HG03439 (cell line): Measurements from ENCODE around the gene RWDD1.
A peak's percentile ranks its signal among the peaks of the same experiment; 100 is the strongest.

Experiments used
- ATAC-seq: cut with Tn5 transposase; IDR thresholded peaks from one replicate; pipeline ENCODE4 v1.9.1; 2021; ENCODE audit warnings: mild to moderate bottlenecking, moderate library complexity; ENCODE audit not compliant: unreplicated experiment

RWDD1 gene

DNA sequence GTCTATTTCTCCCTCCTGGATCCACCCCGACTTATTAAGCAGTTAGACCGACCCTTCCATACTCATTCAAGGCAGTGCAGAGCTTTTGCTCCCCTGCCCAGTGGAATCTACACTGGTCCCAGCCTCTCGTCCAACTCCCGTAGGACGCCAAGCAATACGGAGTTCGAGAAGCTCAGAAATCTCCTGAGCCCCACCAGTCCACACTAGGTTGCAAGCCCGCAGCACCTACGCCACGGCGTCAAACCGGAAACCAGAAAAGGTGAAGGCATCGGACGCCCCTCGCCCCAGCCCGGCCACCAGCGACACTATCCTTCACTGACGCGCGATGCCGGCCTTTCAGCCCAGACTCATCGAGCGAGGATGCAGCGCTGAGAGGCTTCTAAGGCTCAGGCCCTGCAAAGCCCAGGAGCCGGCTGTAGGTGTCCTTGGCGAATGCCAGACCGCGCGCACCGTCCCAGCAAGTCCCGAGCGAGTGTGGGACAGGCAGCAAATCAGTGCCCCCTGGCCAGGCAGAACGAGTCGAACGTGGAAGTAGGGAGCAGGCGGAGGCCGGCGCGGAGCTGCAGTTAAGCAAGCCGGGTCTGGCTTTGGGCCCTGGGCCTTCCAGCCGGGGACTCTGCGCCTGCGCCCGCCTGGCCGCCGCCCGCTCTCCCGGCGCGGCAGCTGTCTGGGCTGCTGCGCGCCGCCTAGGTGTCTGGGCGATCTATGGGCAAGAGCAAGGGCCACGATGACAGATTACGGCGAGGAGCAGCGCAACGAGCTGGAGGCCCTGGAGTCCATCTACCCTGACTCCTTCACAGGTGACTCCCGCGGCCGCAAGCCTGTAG is at the start of gene RWDD1:
Gene RWDD1 (plus strand): TSS at position 649 of the 827 bp plus-strand sequence. CDS start 79 bp downstream, at position 728.
- ATAC-seq, result peak; percentile 97

DNA sequence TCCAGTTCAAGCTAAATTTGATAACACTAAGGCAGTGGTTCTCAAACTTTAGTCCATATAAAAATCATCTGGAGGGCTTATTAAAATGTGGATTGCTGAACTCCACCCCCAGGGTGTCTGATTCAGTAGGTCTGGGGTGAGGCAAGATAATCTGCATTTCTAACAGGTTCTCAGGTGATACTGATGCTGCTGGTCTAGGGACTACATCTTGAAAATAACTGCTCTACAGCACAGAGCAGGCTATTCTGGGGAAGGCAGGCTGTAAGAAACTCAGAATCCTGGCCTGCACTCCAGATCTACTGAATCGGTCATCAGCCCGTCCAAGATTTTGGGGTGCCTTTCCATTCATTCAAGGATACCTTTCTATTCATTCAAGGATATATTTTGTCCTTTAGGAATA is 48.4 kb upstream of the RWDD1 start:
- ATAC-seq, result no peak

GRCh38 chr6:116524236-116524635 is 47.1 kb upstream of the RWDD1 start:
- ATAC-seq, result no peak

GRCh38 chr6:116528133-116528532 is 43.2 kb upstream of the RWDD1 start:
- no peak for ATAC-seq

GRCh38 chr6:116528780-116529179 is 42.5 kb upstream of the RWDD1 start:
- ATAC-seq, result no peak

- ATAC-seq, result no peak
Observed at GRCh38 chr6:116529466-116530290, 41.6 kb upstream of the RWDD1 start.

GRCh38 chr6:116530436-116530835 is 40.9 kb upstream of the RWDD1 start:
- ATAC-seq, result no peak

GRCh38 chr6:116531675-116532570 is 39.4 kb upstream of the RWDD1 start:
- ATAC-seq, result peak; percentile 75

- ATAC-seq, result no peak
Observed at GRCh38 chr6:116533233-116533957, 37.9 kb upstream of the RWDD1 start.

DNA sequence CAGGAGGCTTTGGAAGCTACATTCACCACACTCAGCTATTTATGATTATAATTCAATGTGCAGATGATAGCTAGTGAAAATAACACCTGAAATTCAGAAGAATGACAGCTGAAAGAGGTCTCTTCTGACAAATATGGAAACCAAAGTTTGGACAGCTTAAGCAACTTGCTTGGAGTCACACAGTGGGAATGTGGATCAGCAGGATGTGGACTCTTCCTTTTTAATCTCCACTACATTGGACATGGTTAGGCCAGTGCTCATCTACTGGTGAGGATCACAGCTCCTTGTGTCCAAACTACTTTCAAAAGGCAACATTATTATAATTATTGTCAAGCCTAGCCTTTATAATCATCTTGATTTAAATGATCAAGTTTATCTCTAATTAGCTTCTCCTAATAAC is 36.2 kb upstream of the RWDD1 start:
- ATAC-seq, result no peak

- no peak for ATAC-seq
Observed at GRCh38 chr6:116536216-116536621, 35.1 kb upstream of the RWDD1 start.

DNA sequence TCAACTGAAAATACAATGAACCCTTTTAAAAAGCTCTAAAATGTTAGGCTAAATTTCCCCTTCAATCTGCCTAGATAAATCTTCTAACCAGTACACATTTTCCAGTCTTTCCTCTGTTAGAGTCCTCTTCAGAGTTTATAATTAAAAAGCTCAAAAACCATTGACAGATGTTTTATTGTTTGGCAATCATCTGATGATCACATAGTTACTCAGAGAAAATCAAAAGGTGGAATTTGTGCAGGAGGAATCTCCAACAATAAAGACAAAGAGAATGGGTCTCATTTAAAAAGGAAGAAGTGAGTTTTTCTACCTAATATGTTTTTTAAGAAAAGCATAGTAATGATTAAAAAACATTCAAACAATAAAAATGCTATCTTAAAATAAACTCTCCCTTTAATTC is 28.9 kb upstream of the RWDD1 start:
- ATAC-seq, result no peak

DNA sequence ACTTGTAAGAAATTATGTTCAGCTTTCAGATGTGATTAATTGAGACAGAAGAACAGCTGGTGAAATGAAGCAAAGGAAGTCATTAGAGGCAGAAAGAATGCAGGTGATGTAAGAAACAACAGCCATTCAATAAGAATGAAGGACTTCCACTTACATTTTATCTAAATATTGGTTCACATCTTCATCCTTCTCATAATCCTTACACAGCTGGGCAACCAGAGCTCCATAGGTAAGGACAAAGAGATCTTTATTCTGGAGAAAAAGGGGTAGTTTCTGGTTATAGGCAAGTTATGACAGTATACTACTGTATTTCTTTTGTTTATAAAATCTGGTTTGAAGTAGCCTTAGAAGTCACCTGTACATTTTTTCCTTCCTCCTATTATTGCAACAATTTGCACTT is 28.2 kb upstream of the RWDD1 start:
- no peak for ATAC-seq

DNA sequence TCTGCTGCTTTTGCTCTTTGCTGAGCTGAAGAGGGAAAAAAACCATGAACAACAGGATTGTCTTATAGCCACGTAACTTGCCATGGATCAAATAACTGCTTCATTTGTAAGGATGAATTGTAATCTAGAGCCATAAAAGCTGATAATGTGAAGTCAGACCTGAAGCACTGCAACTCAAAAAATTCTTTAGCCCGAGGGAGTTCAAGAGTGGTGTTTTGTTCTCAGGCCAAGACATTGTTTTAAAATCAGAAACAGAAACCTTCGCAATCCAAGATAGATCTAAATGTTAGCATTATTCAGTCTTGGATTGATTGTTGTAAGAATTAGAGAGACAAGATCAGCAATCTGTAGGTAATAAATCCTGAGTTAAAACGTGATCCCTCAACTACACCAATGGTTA is 25.7 kb upstream of the RWDD1 start, which contains the start of gene TRAPPC3L:
Gene TRAPPC3L (minus strand): TSS at position 34 of the 400 bp plus-strand sequence. CDS start 170 bp downstream, outside the sequence.
- no peak for ATAC-seq

- ATAC-seq, result no peak
Observed at GRCh38 chr6:116547358-116547757, 23.9 kb upstream of the RWDD1 start.

- no peak for ATAC-seq
Observed at GRCh38 chr6:116550796-116551195, 20.5 kb upstream of the RWDD1 start.

GRCh38 chr6:116553451-116553850 is 17.9 kb upstream of the RWDD1 start, which contains the start of gene CALHM4:
CALHM4 (plus strand) TSS chr6:116553751; CDS start chr6:116553794, 43 bp downstream.
- no peak for ATAC-seq

DNA sequence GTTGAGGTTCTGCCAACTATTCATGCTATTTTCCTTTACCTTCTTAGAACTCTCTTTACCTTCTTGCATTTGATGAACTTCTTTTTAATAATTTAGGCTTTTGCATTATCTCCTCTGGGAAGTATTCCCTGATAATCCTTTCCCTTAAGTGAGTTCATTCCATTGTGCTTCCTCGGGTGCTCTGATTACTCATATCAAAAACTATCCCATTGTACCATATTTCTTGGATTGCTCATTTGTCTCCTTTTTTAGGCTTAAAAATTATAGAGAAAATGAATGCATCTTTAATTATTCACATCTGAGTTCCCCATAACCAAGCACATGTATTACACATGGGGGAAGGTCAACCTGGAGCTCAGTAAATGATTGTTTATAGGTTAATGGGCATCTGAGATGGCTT is 15.2 kb upstream of the RWDD1 start:
- ATAC-seq, result no peak

- no peak for ATAC-seq
Observed at GRCh38 chr6:116556814-116557415, 14.4 kb upstream of the RWDD1 start.

GRCh38 chr6:116557893-116558292 is 13.4 kb upstream of the RWDD1 start:
- ATAC-seq, result no peak
